K562 (cell line): Measurements from ENCODE around the gene NSMCE1. TPM values are rescaled to one million over a fixed set of nuclear protein-coding genes. Genes with fewer than 3 reads are reported as not detected.

ENCODE experiments used
- ATAC-seq: fragments of 200-7000 bp; cut with Tn5 transposase; 3 replicates; pipeline ENCODE4 v1.9.1; 2020; ENCODE audit warnings: moderate library complexity
- BruUV-seq: library from RNA; stranded (reverse); fragments of 400-500 nt; replicated peaks from 2 replicates; lab custom pipeline; 2021; lab: Mats Ljungman, UMichigan
- CTCF ChIA-PET: fragments of 300-600 bp; formaldehyde crosslinking; extraction: SDS; loops from one replicate; lab custom pipeline; 2021; ENCODE audit warnings: low intra/inter-chr PET ratio; lab: Yijun Ruan, JAX
- POLR2A ChIA-PET: fragments of 300-600, 350-650 bp; sonication (Branson Sonifier 250); formaldehyde crosslinking; extraction: SDS; loops from one replicate; lab custom pipeline; 2021; ENCODE audit warnings: antibody characterized with exemption, inconsistent platforms; lab: Yijun Ruan, JAX
- DNase-seq, 4 experiments: peaks; one replicate each; pipeline versions ENCODE4 v3.0.0 to v3.0.0-alpha.2; 2011 to 2018; ENCODE audit warnings: low spot score in 3 of 4, mixed read lengths in 3 of 4; ENCODE audit errors: extremely low read depth in 1 of 4
- FAIRE-seq: peaks from 2 replicates; lab custom pipeline; 2011; peaks lifted over from hg19 to GRCh38; lab: Jason Lieb, UNC
- H2AFZ ChIP-seq: 2 replicates; pipeline ENCODE4 v1.6.0; 2011; ENCODE audit warnings: low read depth, low read length, control low read depth, inconsistent platforms
- H3K27ac ChIP-seq: fragments of 200-600 bp; 3 replicates; pipeline ENCODE4 v1.8.0; 2011; ENCODE audit warnings: low read depth, mild to moderate bottlenecking, control low read depth, inconsistent platforms, low read length, moderate library complexity, mixed read lengths; ENCODE audit errors: extremely low read depth
- H3K27me3 ChIP-seq, 2 experiments: fragments of 300-600 bp in 1 of 2; 2 replicates in 1 of 2; 3 replicates in 1 of 2; pipeline versions ENCODE4 v1.6.0 to v1.8.0; 2011; ENCODE audit warnings: inconsistent platforms in 2 of 2, low read length in 2 of 2, mild to moderate bottlenecking in 1 of 2, mixed read lengths in 1 of 2, moderate library complexity in 1 of 2; ENCODE audit not compliant: control insufficient read depth in 2 of 2, insufficient read depth in 2 of 2
- H3K36me3 ChIP-seq: fragments of 300-600 bp; 3 replicates; pipeline ENCODE4 v1.8.0; 2011; ENCODE audit warnings: mild to moderate bottlenecking, low read length, inconsistent platforms; ENCODE audit not compliant: control insufficient read depth, insufficient read depth
- H3K4me1 ChIP-seq, 2 experiments: fragments of 200-600 bp in 1 of 2; replicated peaks in 1 of 2; 2 replicates in 1 of 2; 3 replicates in 1 of 2; pipeline versions ENCODE4 v1.5.1 to v1.8.0; 2011; ENCODE audit warnings: inconsistent platforms in 2 of 2, low read length in 2 of 2, mild to moderate bottlenecking in 1 of 2, mixed read lengths in 1 of 2, moderate library complexity in 1 of 2; ENCODE audit not compliant: control insufficient read depth in 2 of 2, insufficient read depth in 2 of 2
- H3K4me2 ChIP-seq: 2 replicates; pipeline ENCODE4 v1.6.1; 2011; ENCODE audit warnings: low read length, control low read depth, inconsistent platforms, mixed read lengths; ENCODE audit not compliant: insufficient read depth
- H3K4me3 ChIP-seq: fragments of 200-600 bp; sonication (generic), shearing (Covaris generic); 2 replicates; pipeline ENCODE4 v1.5.1; 2016; ENCODE audit warnings: control low read depth, inconsistent platforms
- H3K79me2 ChIP-seq: fragments of 200-600 bp; 3 replicates; pipeline ENCODE4 v1.8.0; 2011; ENCODE audit warnings: low read length, inconsistent platforms; ENCODE audit not compliant: control insufficient read depth, insufficient read depth
- H3K9ac ChIP-seq, 2 experiments: 2 replicates each; pipeline versions ENCODE4 v1.6.0 to v1.6.1; 2011; ENCODE audit warnings: low read depth in 2 of 2, low read length in 2 of 2, control low read depth in 1 of 2, inconsistent platforms in 1 of 2, mild to moderate bottlenecking in 1 of 2, mixed read lengths in 1 of 2; ENCODE audit not compliant: insufficient read depth in 1 of 2
- H3K9me1 ChIP-seq: one replicate; pipeline ENCODE4 v1.6.0; 2011; ENCODE audit warnings: inconsistent platforms, mild to moderate bottlenecking, low read length, moderate library complexity; ENCODE audit not compliant: control insufficient read depth, insufficient read depth
- H3K9me3 ChIP-seq: replicated peaks from 2 replicates; pipeline ENCODE4 v1.5.1; 2011; ENCODE audit warnings: low read depth, low read length, inconsistent platforms; ENCODE audit not compliant: control insufficient read depth, insufficient read depth
- H4K20me1 ChIP-seq: replicated peaks from 2 replicates; pipeline ENCODE4 v1.6.1; 2011; ENCODE audit warnings: low read length, inconsistent platforms, mixed read lengths; ENCODE audit not compliant: control insufficient read depth, insufficient read depth
- MEF2A ChIP-seq: IDR thresholded peaks from 2 replicates; pipeline ENCODE4 v1.6.1; 2011; ENCODE audit warnings: low read depth, mild to moderate bottlenecking, low read length, moderate library complexity; ENCODE audit not compliant: control insufficient read depth
- NKRF ChIP-seq: fragments of 450-650 bp; IDR thresholded peaks from 2 replicates; pipeline ENCODE4 v1.6.1; 2016; ENCODE audit warnings: borderline replicate concordance
- TCF7L2 ChIP-seq: fragments of 150-350 bp; IDR thresholded peaks from 2 replicates; pipeline ENCODE4 v1.6.1; 2016; ENCODE audit warnings: low read depth, mild to moderate bottlenecking, low read length, moderate library complexity
- TEAD4 ChIP-seq, 2 experiments: sonication (generic) in 1 of 2; formaldehyde crosslinking in 1 of 2; IDR thresholded peaks; 2 replicates each; pipeline versions ENCODE4 v1.6.1 to v1.8.0; 2012 to 2022; ENCODE audit warnings: borderline replicate concordance in 1 of 2, inconsistent platforms in 1 of 2, low read length in 1 of 2, mild to moderate bottlenecking in 1 of 2, missing genetic modification reagents in 1 of 2
- U2AF1 ChIP-seq: fragments of 200-400 bp; formaldehyde crosslinking; optimal IDR thresholded peaks from 2 replicates; pipeline ENCODE3; 2017; ENCODE audit warnings: mild to moderate bottlenecking, low read depth, low read length, moderate library complexity
- USF1 ChIP-seq: sonication (generic); formaldehyde crosslinking; IDR thresholded peaks from 2 replicates; pipeline ENCODE4 v1.9.0; 2022; ENCODE audit warnings: mild to moderate bottlenecking, missing genetic modification reagents
- ZFX ChIP-seq: sonication (generic); formaldehyde crosslinking; IDR thresholded peaks from 2 replicates; pipeline ENCODE4 v1.8.0; 2022; ENCODE audit warnings: mild to moderate bottlenecking, missing genetic modification reagents, moderate library complexity
- ZNF239 ChIP-seq: fragments of 250-450 bp; sonication (Bioruptor Pico); IDR thresholded peaks from 2 replicates; pipeline ENCODE4 v1.4.0; 2020; ENCODE audit warnings: mild to moderate bottlenecking
- ZNF764 ChIP-seq: fragments of 250-450 bp; sonication (Bioruptor Pico); IDR thresholded peaks from 2 replicates; pipeline ENCODE4 v1.4.0; 2020; ENCODE audit warnings: low read depth, mild to moderate bottlenecking, moderate library complexity
- ZNF830 ChIP-seq: fragments of 250-450 bp; sonication (Bioruptor Pico); IDR thresholded peaks from 2 replicates; pipeline ENCODE4 v1.5.0; 2021; ENCODE audit warnings: mild to moderate bottlenecking
- ZSCAN29 ChIP-seq: fragments of 450-650 bp; IDR thresholded peaks from 2 replicates; pipeline ENCODE4 v1.6.1; 2017
- WGBS: fragments of 100-300 bp; shearing (Covaris generic); methylation state at CpG from one replicate; pipeline ENCODE4 v1.1.6; 2016; ENCODE audit warnings: low coverage, mixed read lengths; ENCODE audit not compliant: insufficient coverage; ENCODE audit errors: missing lambda C conversion rate; 5-methylcytosine and 5-hydroxymethylcytosine counted together
- in situ Hi-C: fragments of 300-500 bp; cut with MboI; formaldehyde crosslinking; loops from 4 replicates; pipeline ENCODE4 v1.15.0; 2018; ENCODE audit warnings: inconsistent platforms, mixed read lengths
- intact Hi-C: fragments of 100-400 bp; cut with micrococcal nuclease; formaldehyde crosslinking; loops from 2 replicates; pipeline ENCODE4 v1.14.2; 2022
- polyA plus RNA-seq, 8 experiments: library from polyadenylated mRNA; depleted of rRNA in 4 of 8; stranded (reverse) in 5 of 8; unstranded in 3 of 8; fragments of >200 nt; fragmentation: Nextera tagmentation in 2 of 8; fragmentation: Illumina TruSeq in 1 of 8; extraction: Ambion mirVana in 2 of 8; extraction: Trizol in 1 of 8; gene quantifications; 2 replicates each; pipeline versions ENCODE4 v1.2.1 to v1.2.3, GENCODE V29; 2011 to 2014; ENCODE audit warnings: inconsistent platforms in 1 of 8, missing spikeins in 1 of 8
- total RNA-seq, 7 experiments: library from RNA; depleted of rRNA in 6 of 7; stranded (reverse); fragments of >200 nt in 6 of 7; fragmentation: Illumina TruSeq in 2 of 7; extraction: Trizol in 2 of 7; gene quantifications; 2 replicates each; pipeline versions ENCODE4 v1.2.1 to v1.2.3, GENCODE V29; 2011 to 2021; ENCODE audit warnings: low replicate concordance in 1 of 7

The NSMCE1 gene
- total and polyA plus RNA-seq, 9 of the 15 experiments (the other 6 are each of a cell fraction or from before 2014, with no cell fraction given) = 52.1 to 163 (median 61.5) TPM

DNA sequence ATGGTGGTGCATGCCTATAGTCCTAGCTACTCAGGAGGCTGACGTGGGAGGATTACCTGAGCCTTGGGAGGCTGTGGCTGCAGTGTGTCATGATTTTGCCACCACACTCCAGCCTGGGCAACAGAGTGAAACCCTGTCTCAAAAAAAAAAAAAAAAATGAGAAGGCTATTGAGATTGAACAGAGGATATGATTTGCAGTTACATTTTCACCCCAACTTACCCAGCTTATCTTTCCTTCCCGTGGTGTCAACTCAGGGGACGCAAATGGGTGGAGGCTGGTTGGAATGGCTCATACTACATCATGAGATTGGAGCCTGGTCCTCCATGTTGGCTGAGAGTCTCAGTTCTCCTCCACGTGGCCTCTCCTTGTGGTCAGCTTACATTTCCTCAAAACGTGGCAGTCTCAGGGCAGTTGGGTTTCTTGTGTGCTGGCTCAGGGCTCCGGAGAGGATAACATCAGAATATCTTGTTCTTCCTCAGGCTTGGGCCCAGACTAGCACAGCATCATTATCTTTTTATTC, 17.2 kb upstream of the NSMCE1 start (continued):
- peak; percentile 59 for TF ChIP-seq USF1 (CRISPR knock-in tag)

DNA sequence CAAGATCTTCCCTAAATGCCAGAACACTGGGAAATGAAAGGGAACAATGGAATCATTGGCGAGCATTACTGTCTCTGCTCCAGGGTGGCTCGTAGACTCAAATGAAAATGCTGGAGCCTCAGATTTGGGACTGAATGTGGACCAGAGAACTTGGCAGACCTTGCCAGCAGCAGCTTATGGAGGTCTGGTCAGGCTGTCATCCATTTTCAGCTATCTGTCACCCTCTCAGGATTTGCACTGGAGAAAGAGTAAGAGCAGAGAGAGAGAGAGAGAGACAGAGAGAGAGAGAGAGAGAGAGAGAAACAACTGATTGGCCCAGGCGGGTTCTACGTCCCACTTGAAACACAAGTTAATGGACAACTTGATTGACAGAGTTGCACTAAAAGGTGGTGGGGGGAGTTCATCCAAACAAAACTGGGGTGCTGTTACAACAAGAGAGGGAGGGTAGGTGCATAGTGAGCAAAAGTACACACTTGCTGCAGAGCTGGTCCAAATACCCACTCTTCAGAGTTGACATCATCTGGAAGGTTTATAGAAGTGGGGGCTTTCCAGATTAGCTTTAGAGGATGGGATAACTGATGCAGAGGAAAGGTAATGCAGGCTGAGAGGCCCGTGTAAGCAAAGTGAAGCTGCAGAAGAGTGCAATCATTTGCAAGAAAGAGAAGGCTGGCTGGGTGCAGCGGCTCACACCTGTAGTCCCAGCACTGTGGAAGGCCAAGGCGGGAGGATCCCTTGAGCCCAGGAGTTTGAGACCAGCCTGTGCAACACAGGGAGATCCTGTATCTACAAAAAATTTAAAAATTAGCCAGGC, 16.5 kb upstream of the NSMCE1 start:
- H2AFZ ChIP-seq = no peak overlapping the region
- 40% methylated on average over 7 of the region's 7 CpGs for WGBS
- no peak overlapping the region for H3K4me2 ChIP-seq
- ChIA-PET POLR2A (interaction anchor here (0.7 kb wide), 1 partner anchor 11 kb away, joined by 4 read pairs; no protein-coding TSS in a partner anchor), CTCF (no interaction called here)
- H4K20me1 ChIP-seq = no peaks in the 10 kb centered on the region
- ATAC-seq (no peak), DNase-seq (no peak), FAIRE-seq (no peak)
- H3K79me2 ChIP-seq = no peaks in the 10 kb centered on the region
- intact Hi-C loops (loop anchor here (10.0 kb wide), 1 partner anchor 110 kb away; no protein-coding TSS in a partner anchor), in situ Hi-C loops (no loop called here)
- H3K9ac ChIP-seq = no peak overlapping the region
- H3K9me1 ChIP-seq = no peaks in the 10 kb centered on the region
- no peaks in the 10 kb centered on the region for H3K9me3 ChIP-seq
- no peaks in the 10 kb centered on the region for H3K36me3 ChIP-seq
- no peak overlapping the region for H3K4me3 ChIP-seq
- H3K27ac ChIP-seq = no peak overlapping the region
- no TSS peak for BruUV-seq
- peaks cover 0 to 12% of the 10 kb centered on the region in 2 experiments; a peak in 3 of 5 replicates for H3K27me3 ChIP-seq
- peaks cover 0 to 2% of the 10 kb centered on the region in 2 experiments; a peak in 1 of 5 replicates for H3K4me1 ChIP-seq
- TF ChIP-seq ZNF830 = no peak
- TF ChIP-seq MEF2A = no peak
- TF ChIP-seq ZNF764 = no peak
- TF ChIP-seq NKRF = no peak
- TF ChIP-seq ZFX (CRISPR knock-in tag) = no peak
- no peak for TF ChIP-seq ZNF239 (CRISPR knock-in tag)
- TF ChIP-seq TCF7L2 = no peak
- TF ChIP-seq U2AF1 = no peak
- no peak for TF ChIP-seq ZSCAN29
- TF ChIP-seq TEAD4 (IDR thresholded peaks at IDR 0.05; ENCODE audit: low read length) = no peak
- TF ChIP-seq TEAD4 (CRISPR knock-in tag; IDR thresholded peaks at IDR 0.05; ENCODE audit: borderline replicate concordance) = no peak
